Measurements from ENCODE around the gene ANKRD55. TPM values are rescaled to one million over a fixed set of nuclear protein-coding genes. Genes with fewer than 3 reads are reported as not detected.
A peak's percentile ranks its signal among the peaks of the same experiment; 100 is the strongest.
"Not testable (repeated sequence)": the region's sequence is repeated elsewhere in the genome, so short reads cannot be mapped to it uniquely, and the experiment has no call there.

ANKRD55 gene
- total RNA-seq, 6 donors from 2014 or later: 0.23 to 1.7 (median 0.98) TPM; not detected in 1

- H3K4me3 ChIP-seq: no peak overlapping the region
- ATAC-seq (ENCODE audit: low FRiP score in 2 of 2) (no peak), DNase-seq (no peak)
- 72% methylated on average over 2 of the region's 2 CpGs for WGBS, 2 donors
- TF ChIP-seq CTCF (IDR thresholded peaks at IDR 0.05) (no peak), POLR2AphosphoS5 (IDR thresholded peaks at IDR 0.05) (no peak), EP300 (IDR thresholded peaks at IDR 0.05) (no peak), POLR2A (IDR thresholded peaks at IDR 0.05) (no peak)
- no peaks in the 10 kb centered on the region for H3K36me3 ChIP-seq
- H3K4me1 ChIP-seq: peaks cover 9 to 23% (median 13%) of the 10 kb centered on the region in 4 donors
- H3K9me3 ChIP-seq: no peaks in the 10 kb centered on the region
- no peaks in the 10 kb centered on the region for H3K27me3 ChIP-seq
- H3K27ac ChIP-seq: no peak overlapping the region
Measured at GRCh38 chr5:56080375-56081052, 152.6 kb downstream of the ANKRD55 start.

DNA sequence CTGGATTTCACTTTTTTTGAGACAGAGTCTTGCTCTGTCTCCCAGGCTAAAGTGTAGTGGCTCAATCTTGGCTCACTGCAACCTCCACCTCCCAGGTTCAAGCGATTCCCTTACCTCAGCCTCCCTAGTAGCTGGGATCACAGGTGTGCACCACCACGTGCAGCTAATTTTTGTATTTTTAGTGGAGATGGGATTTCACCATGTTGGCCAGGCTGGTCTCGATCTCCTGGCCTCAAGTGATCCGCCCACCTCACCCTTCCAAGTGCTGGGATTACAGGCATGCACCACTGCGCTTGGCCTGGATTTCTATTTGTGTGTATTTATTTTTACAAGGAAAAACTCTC is 154.0 kb downstream of the ANKRD55 start:
- H3K27ac ChIP-seq: not testable (repeated sequence)

DNA sequence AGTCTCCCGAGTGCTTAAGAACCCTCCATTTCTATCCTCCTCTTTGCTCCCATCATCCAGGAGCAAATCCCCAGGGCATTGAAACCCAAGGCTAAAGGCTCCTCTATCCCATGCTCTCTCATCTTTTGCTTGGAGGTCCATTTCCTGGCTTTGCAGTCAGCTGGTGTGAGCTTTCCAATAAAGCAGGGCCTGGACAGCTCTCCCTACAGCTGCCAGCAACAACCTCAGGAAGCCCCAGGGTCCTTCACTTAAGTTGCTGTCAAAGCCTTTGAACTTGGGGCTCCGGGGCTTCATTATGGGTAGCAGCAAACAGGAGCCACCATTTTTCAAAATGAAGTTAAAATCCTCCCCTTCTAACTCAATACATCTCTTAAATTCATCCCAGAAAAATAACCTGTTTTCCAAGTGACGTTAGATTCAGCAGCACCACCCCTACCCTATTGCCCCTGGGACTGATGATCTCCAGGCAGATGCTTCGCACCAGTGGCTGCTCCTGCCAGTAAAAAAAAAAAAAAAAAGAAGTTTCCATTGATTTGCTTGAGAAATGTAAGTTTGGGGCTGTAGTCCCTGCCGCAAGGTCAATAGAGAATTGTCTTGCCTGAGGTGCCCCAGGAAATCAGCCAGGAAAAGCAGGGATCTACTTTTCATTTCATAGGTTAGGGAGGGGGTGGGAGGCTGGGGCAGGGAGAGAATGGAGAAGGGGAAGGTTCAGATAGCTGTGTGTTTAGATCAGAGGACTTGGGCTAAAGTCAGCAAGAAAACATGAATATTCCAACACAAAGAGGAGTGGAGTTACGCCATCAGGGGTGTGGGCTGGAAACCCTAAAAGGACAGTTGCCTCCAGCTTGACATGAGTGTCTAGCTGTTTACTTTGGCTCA is 154.6 kb downstream of the ANKRD55 start:
- Histone ChIP-seq H3K4me1 (peaks cover 3 to 17% (median 6%) of the 10 kb centered on the region in 4 donors), H3K27me3 (no peaks in the 10 kb centered on the region), H3K27ac (no peak overlapping the region), H3K36me3 (no peaks in the 10 kb centered on the region), H3K9me3 (no peaks in the 10 kb centered on the region), H3K4me3 (no peak overlapping the region)
- TF ChIP-seq CTCF (IDR thresholded peaks at IDR 0.05) (no peak), POLR2AphosphoS5 (IDR thresholded peaks at IDR 0.05) (peak in 1 of 2 donors; percentile 36), POLR2A (IDR thresholded peaks at IDR 0.05) (no peak), EP300 (IDR thresholded peaks at IDR 0.05) (no peak)
- DNase-seq (no peak), ATAC-seq (ENCODE audit: low FRiP score in 2 of 2) (peak in 1 of 2 donors; percentile 86)
- WGBS, 2 donors: 87 to 88% methylated on average over 6 of the region's 6 CpGs

More for the DNA sequence above, 154.0 kb downstream of the ANKRD55 start:
- WGBS, 2 donors: 89 to 92% methylated on average over 5 of the region's 5 CpGs
- not testable (repeated sequence) for DNase-seq; H3K27me3 ChIP-seq; H3K36me3 ChIP-seq; H3K4me3 ChIP-seq; ATAC-seq (ENCODE audit: low FRiP score in 2 of 2); H3K9me3 ChIP-seq
- peaks cover 3 to 17% (median 6%) of the 10 kb centered on the region in 4 donors for H3K4me1 ChIP-seq

GRCh38 chr5:56077796-56078233 is 155.3 kb downstream of the ANKRD55 start:
- no peaks in the 10 kb centered on the region for H3K9me3 ChIP-seq
- H3K4me3 ChIP-seq: no peak overlapping the region
- peaks cover 3 to 17% (median 6%) of the 10 kb centered on the region in 4 donors for H3K4me1 ChIP-seq
- no peak for TF ChIP-seq EP300 (IDR thresholded peaks at IDR 0.05)
- no peak for TF ChIP-seq POLR2AphosphoS5 (IDR thresholded peaks at IDR 0.05)
- no peak for TF ChIP-seq CTCF (IDR thresholded peaks at IDR 0.05)
- TF ChIP-seq POLR2A (IDR thresholded peaks at IDR 0.05): no peak
- H3K27me3 ChIP-seq: no peaks in the 10 kb centered on the region
- ATAC-seq (ENCODE audit: low FRiP score in 2 of 2) (no peak), DNase-seq (no peak)
- H3K36me3 ChIP-seq: no peaks in the 10 kb centered on the region
- H3K27ac ChIP-seq: no peak overlapping the region
- 84 to 96% methylated on average over 7 of the region's 7 CpGs for WGBS, 2 donors

DNA sequence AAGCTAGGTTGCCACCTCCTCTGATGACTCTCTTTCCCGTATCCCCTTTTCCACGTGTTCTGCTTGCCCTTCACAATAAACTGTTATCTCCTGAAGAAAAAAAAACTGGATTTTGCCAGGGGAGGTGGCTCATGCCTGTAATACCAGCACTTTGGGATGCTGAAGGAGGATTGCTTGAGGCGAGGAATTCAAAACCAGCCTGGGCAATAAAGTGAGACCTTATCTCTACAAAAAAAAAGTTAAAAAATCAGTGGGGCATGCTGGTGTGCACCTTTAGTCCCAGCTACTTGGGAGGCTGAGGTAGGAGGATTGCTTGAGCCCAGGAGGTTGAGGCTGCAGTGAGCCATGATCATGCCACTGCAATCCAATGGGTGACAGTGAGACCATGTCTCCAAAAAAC is 156.6 kb downstream of the ANKRD55 start:
- no peaks in the 10 kb centered on the region for H3K36me3 ChIP-seq
- no peak for TF ChIP-seq POLR2A (IDR thresholded peaks at IDR 0.05)
- TF ChIP-seq CTCF (IDR thresholded peaks at IDR 0.05): no peak
- no peak for TF ChIP-seq EP300 (IDR thresholded peaks at IDR 0.05)
- no peak for TF ChIP-seq POLR2AphosphoS5 (IDR thresholded peaks at IDR 0.05)
- H3K4me3 ChIP-seq: no peak overlapping the region
- no peaks in the 10 kb centered on the region for H3K27me3 ChIP-seq
- H3K9me3 ChIP-seq: no peaks in the 10 kb centered on the region
- no peak overlapping the region for H3K27ac ChIP-seq
- no peak for DNase-seq
- WGBS, 2 donors: 87 to 91% methylated on average over 3 of the region's 3 CpGs
- H3K4me1 ChIP-seq: peaks cover 4 to 19% (median 8%) of the 10 kb centered on the region in 4 donors
- ATAC-seq (ENCODE audit: low FRiP score in 2 of 2): no peak
